HG03060 (cell line): ENCODE results near the gene ZNF684.
"Not testable (repeated sequence)": the region's sequence is repeated elsewhere in the genome, so short reads cannot be mapped to it uniquely, and the experiment has no call there.

Experiments
- ATAC-seq: cut with Tn5 transposase; IDR thresholded peaks from one replicate; pipeline ENCODE4 v1.9.1; 2021; ENCODE audit warnings: low read depth, moderate number of reproducible peaks; ENCODE audit not compliant: unreplicated experiment

The ZNF684 gene

GRCh38 chr1:40531381-40532061, at the start of gene ZNF684:
ZNF684 (plus strand) TSS chr1:40531637; CDS start chr1:40533167, 1,530 bp downstream.
- ATAC-seq = peak; percentile 79

- no peak for ATAC-seq
Observed at GRCh38 chr1:40495315-40495903, 36.0 kb upstream of the ZNF684 start.

GRCh38 chr1:40502651-40503050, 28.8 kb upstream of the ZNF684 start:
- ATAC-seq = not testable (repeated sequence)

GRCh38 chr1:40507973-40508372, 23.5 kb upstream of the ZNF684 start:
- no peak for ATAC-seq

- ATAC-seq = no peak
Observed at GRCh38 chr1:40508375-40509341, 22.8 kb upstream of the ZNF684 start, which contains the start of gene EXO5. EXO5 (plus strand) TSS chr1:40508767; CDS start chr1:40514545, 5,778 bp downstream.

GRCh38 chr1:40519517-40519916, 11.9 kb upstream of the ZNF684 start:
- no peak for ATAC-seq

- ATAC-seq = peak; percentile 6
Observed at GRCh38 chr1:40530735-40531380, 579 bp upstream of the ZNF684 start.

GRCh38 chr1:40532062-40532389, 589 bp downstream of the ZNF684 start:
- no peak for ATAC-seq

GRCh38 chr1:40532844-40533424, 1.5 kb downstream of the ZNF684 start:
- no peak for ATAC-seq

- ATAC-seq = no peak
Observed at GRCh38 chr1:40534589-40534988, 3.2 kb downstream of the ZNF684 start.

- no peak for ATAC-seq
Observed at GRCh38 chr1:40535732-40536131, 4.3 kb downstream of the ZNF684 start.

- no peak for ATAC-seq
Observed at GRCh38 chr1:40539338-40539737, 7.9 kb downstream of the ZNF684 start.

GRCh38 chr1:40546957-40547356, 15.5 kb downstream of the ZNF684 start:
- no peak for ATAC-seq

- ATAC-seq = no peak
Observed at GRCh38 chr1:40553017-40553416, 21.6 kb downstream of the ZNF684 start.

GRCh38 chr1:40554807-40555206, 23.4 kb downstream of the ZNF684 start:
- not testable (repeated sequence) for ATAC-seq

GRCh38 chr1:40556121-40556520, 24.7 kb downstream of the ZNF684 start:
- ATAC-seq = no peak

GRCh38 chr1:40558241-40558640, 26.8 kb downstream of the ZNF684 start:
- not testable (repeated sequence) for ATAC-seq

- ATAC-seq = no peak
Observed at GRCh38 chr1:40562185-40562584, 30.7 kb downstream of the ZNF684 start.

GRCh38 chr1:40563266-40563665, 31.8 kb downstream of the ZNF684 start:
- ATAC-seq = no peak

- ATAC-seq = no peak
Observed at GRCh38 chr1:40564506-40564905, 33.1 kb downstream of the ZNF684 start.
